ENCODE results near the gene ERBB4. TPM values are rescaled to one million over a fixed set of nuclear protein-coding genes. Genes with fewer than 3 reads are reported as not detected.

The ERBB4 gene
- polyA plus RNA-seq, 1 donor, result 0.37 TPM

GRCh38 chr2:212274215-212274614, 264.4 kb downstream of the ERBB4 start:
- no peak for DNase-seq
- Histone ChIP-seq H3K9me3 (ENCODE audit: control insufficient read depth, low read depth, low read length) (no peaks in the 10 kb centered on the region), H3K4me1 (ENCODE audit: control insufficient read depth, insufficient read depth, low read length) (no peaks in the 10 kb centered on the region), H3K36me3 (ENCODE audit: control insufficient read depth, insufficient read depth, low read length) (no peaks in the 10 kb centered on the region), H3K27ac (ENCODE audit: low read length) (no peak overlapping the region), H3K4me3 (ENCODE audit: low read length) (no peak overlapping the region), H3K27me3 (ENCODE audit: control insufficient read depth, insufficient read depth, low read length) (no peaks in the 10 kb centered on the region)
- WGBS (ENCODE audit: insufficient coverage, low lambda C conversion rate), result no CpG with 5 or more reads among the region's 2 CpGs

DNA sequence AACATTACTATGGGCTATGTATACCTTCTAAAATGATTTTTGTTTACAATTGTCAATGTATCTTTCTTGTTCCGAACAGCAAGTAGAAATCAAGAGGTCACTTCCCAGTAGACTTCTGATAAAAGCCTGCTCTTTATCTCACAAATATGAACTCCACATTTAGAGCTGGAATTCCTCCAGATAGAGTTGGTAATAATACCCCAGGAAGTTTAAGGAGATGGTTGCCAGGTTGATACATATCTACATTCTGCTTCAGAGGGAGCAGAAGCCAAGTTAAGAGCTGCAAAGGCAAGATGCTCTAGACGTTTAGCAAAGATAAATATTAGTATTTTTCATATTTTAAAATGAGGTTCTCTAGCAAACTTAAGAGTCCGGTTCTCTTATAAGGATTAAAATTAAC, 267.0 kb downstream of the ERBB4 start:
- Histone ChIP-seq H3K4me3 (ENCODE audit: low read length) (no peak overlapping the region), H3K27ac (ENCODE audit: low read length) (no peak overlapping the region), H3K36me3 (ENCODE audit: control insufficient read depth, insufficient read depth, low read length) (no peaks in the 10 kb centered on the region), H3K27me3 (ENCODE audit: control insufficient read depth, insufficient read depth, low read length) (no peaks in the 10 kb centered on the region), H3K4me1 (ENCODE audit: control insufficient read depth, insufficient read depth, low read length) (no peaks in the 10 kb centered on the region), H3K9me3 (ENCODE audit: control insufficient read depth, low read depth, low read length) (no peaks in the 10 kb centered on the region)
- DNase-seq, result no peak
- 29% methylated on average over 1 of the region's 3 CpGs for WGBS (ENCODE audit: insufficient coverage, low lambda C conversion rate)

GRCh38 chr2:212269005-212269404, 269.6 kb downstream of the ERBB4 start:
- no peaks in the 10 kb centered on the region for H3K36me3 ChIP-seq (ENCODE audit: control insufficient read depth, insufficient read depth, low read length)
- DNase-seq, result no peak
- H3K27me3 ChIP-seq (ENCODE audit: control insufficient read depth, insufficient read depth, low read length), result no peaks in the 10 kb centered on the region
- H3K9me3 ChIP-seq (ENCODE audit: control insufficient read depth, low read depth, low read length), result no peaks in the 10 kb centered on the region
- no CpG with 5 or more reads among the region's 1 CpG for WGBS (ENCODE audit: insufficient coverage, low lambda C conversion rate)
- no peaks in the 10 kb centered on the region for H3K4me1 ChIP-seq (ENCODE audit: control insufficient read depth, insufficient read depth, low read length)
- no peak overlapping the region for H3K27ac ChIP-seq (ENCODE audit: low read length)
- H3K4me3 ChIP-seq (ENCODE audit: low read length), result no peak overlapping the region

- no CpG with 5 or more reads among the region's 1 CpG for WGBS (ENCODE audit: insufficient coverage, low lambda C conversion rate)
- H3K4me3 ChIP-seq (ENCODE audit: low read length), result no peak overlapping the region
- DNase-seq, result no peak
- no peaks in the 10 kb centered on the region for H3K27me3 ChIP-seq (ENCODE audit: control insufficient read depth, insufficient read depth, low read length)
- no peaks in the 10 kb centered on the region for H3K4me1 ChIP-seq (ENCODE audit: control insufficient read depth, insufficient read depth, low read length)
- no peaks in the 10 kb centered on the region for H3K36me3 ChIP-seq (ENCODE audit: control insufficient read depth, insufficient read depth, low read length)
- H3K27ac ChIP-seq (ENCODE audit: low read length), result no peak overlapping the region
- H3K9me3 ChIP-seq (ENCODE audit: control insufficient read depth, low read depth, low read length), result no peaks in the 10 kb centered on the region
Measured at GRCh38 chr2:212266297-212266696, 272.3 kb downstream of the ERBB4 start.

- WGBS (ENCODE audit: insufficient coverage, low lambda C conversion rate), result no CpG with 5 or more reads among the region's 3 CpGs
- no peaks in the 10 kb centered on the region for H3K27me3 ChIP-seq (ENCODE audit: control insufficient read depth, insufficient read depth, low read length)
- no peaks in the 10 kb centered on the region for H3K9me3 ChIP-seq (ENCODE audit: control insufficient read depth, low read depth, low read length)
- H3K4me3 ChIP-seq (ENCODE audit: low read length), result no peak overlapping the region
- H3K36me3 ChIP-seq (ENCODE audit: control insufficient read depth, insufficient read depth, low read length), result no peaks in the 10 kb centered on the region
- no peak for DNase-seq
- no peak overlapping the region for H3K27ac ChIP-seq (ENCODE audit: low read length)
- H3K4me1 ChIP-seq (ENCODE audit: control insufficient read depth, insufficient read depth, low read length), result no peaks in the 10 kb centered on the region
Measured at GRCh38 chr2:212265777-212266176, 272.8 kb downstream of the ERBB4 start.

DNA sequence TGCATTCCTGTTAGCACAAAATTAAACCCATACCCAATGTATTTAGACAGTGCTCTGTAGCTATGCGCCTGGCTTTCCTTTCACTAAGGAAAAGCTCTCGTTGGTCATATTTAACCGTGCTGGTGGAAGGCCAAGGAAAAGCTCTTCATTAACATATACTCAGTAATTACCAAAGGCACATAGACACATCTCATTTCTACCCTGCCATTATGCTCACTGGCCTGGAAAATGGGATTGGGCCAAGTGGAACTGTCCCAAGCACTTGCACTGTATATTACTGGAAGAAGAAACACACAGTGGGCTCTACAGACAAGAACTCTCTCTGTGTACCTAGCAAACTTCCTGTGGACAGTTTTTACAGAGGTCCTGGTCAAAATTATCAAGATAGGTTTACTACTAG, 274.4 kb downstream of the ERBB4 start:
- Histone ChIP-seq H3K27ac (ENCODE audit: low read length) (no peak overlapping the region), H3K27me3 (ENCODE audit: control insufficient read depth, insufficient read depth, low read length) (no peaks in the 10 kb centered on the region), H3K4me1 (ENCODE audit: control insufficient read depth, insufficient read depth, low read length) (no peaks in the 10 kb centered on the region), H3K36me3 (ENCODE audit: control insufficient read depth, insufficient read depth, low read length) (no peaks in the 10 kb centered on the region), H3K4me3 (ENCODE audit: low read length) (no peak overlapping the region), H3K9me3 (ENCODE audit: control insufficient read depth, low read depth, low read length) (no peaks in the 10 kb centered on the region)
- WGBS (ENCODE audit: insufficient coverage, low lambda C conversion rate), result no CpG with 5 or more reads among the region's 3 CpGs
- no peak for DNase-seq

DNA sequence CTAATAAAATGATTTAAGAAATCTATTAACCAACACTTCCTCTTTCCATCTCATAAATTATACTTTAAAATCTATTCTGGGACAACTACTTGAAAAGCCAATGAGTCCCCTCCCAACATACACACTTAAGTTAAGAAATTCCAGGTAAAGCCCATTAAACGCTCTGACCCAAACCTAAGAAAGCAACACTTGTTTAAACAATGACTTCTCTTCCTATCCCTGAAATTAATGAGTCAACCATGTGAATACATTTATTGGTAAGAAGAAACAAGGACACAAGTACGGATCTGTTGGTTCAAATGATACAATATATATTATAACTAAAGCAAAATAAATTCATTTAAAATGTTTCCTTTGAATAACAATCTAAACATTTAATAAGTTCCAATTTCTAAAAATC, 279.4 kb downstream of the ERBB4 start:
- Histone ChIP-seq H3K27ac (ENCODE audit: low read length) (no peak overlapping the region), H3K27me3 (ENCODE audit: control insufficient read depth, insufficient read depth, low read length) (no peaks in the 10 kb centered on the region), H3K36me3 (ENCODE audit: control insufficient read depth, insufficient read depth, low read length) (no peaks in the 10 kb centered on the region), H3K4me3 (ENCODE audit: low read length) (no peak overlapping the region), H3K4me1 (ENCODE audit: control insufficient read depth, insufficient read depth, low read length) (no peaks in the 10 kb centered on the region), H3K9me3 (ENCODE audit: control insufficient read depth, low read depth, low read length) (no peaks in the 10 kb centered on the region)
- DNase-seq, result no peak
- WGBS (ENCODE audit: insufficient coverage, low lambda C conversion rate), result 91% methylated on average over 1 of the region's 2 CpGs

- H3K27ac ChIP-seq (ENCODE audit: low read length), result no peak overlapping the region
- H3K36me3 ChIP-seq (ENCODE audit: control insufficient read depth, insufficient read depth, low read length), result no peaks in the 10 kb centered on the region
- H3K27me3 ChIP-seq (ENCODE audit: control insufficient read depth, insufficient read depth, low read length), result no peaks in the 10 kb centered on the region
- H3K4me3 ChIP-seq (ENCODE audit: low read length), result no peak overlapping the region
- no peaks in the 10 kb centered on the region for H3K9me3 ChIP-seq (ENCODE audit: control insufficient read depth, low read depth, low read length)
- no peaks in the 10 kb centered on the region for H3K4me1 ChIP-seq (ENCODE audit: control insufficient read depth, insufficient read depth, low read length)
- WGBS (ENCODE audit: insufficient coverage, low lambda C conversion rate), result 92% methylated on average over 2 of the region's 5 CpGs
- no peak for DNase-seq
Measured at GRCh38 chr2:212254339-212254738, 284.3 kb downstream of the ERBB4 start.

DNA sequence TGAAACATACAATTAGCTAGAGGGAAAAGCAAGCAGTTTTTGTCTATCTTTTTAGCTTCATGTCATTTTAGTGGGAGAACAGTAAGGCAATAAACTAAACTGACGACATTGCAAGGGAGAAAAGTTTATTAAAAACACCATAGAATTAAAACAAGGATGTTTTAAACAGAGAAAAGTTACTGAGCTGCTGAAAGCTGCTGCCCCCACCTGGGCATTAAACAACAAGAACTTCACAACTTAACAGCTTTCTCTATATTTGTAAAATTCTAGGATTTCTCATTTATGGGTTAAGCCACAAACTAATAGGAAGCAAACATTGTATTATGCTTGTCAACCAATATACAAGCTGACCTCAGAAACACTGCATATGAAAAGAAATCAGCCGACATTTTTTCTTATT, 289.2 kb downstream of the ERBB4 start:
- DNase-seq, result no peak
- Histone ChIP-seq H3K4me1 (ENCODE audit: control insufficient read depth, insufficient read depth, low read length) (no peaks in the 10 kb centered on the region), H3K27me3 (ENCODE audit: control insufficient read depth, insufficient read depth, low read length) (no peaks in the 10 kb centered on the region), H3K36me3 (ENCODE audit: control insufficient read depth, insufficient read depth, low read length) (no peaks in the 10 kb centered on the region), H3K27ac (ENCODE audit: low read length) (no peak overlapping the region), H3K4me3 (ENCODE audit: low read length) (no peak overlapping the region), H3K9me3 (ENCODE audit: control insufficient read depth, low read depth, low read length) (no peaks in the 10 kb centered on the region)
- 41% methylated on average over 2 of the region's 2 CpGs for WGBS (ENCODE audit: insufficient coverage, low lambda C conversion rate)

DNA sequence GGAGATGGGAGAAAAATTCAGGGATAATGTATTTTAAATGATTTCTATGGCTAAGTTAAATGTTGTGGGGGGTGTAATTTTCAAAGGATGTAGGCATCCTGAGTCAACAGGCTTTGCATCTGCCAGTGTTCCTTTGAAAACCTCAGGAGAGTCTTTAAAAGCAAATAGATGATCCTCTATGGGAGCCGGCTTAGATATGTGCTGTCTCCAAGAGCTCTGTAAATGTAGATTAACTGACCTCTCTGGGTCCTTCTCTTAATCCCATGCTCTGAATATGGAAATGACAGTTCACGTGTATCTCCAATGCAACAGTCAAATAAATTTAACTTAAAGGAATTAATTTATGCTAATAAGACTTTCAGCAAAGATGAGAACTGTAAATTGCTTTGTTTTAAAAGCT, 292.7 kb downstream of the ERBB4 start:
- H3K4me1 ChIP-seq (ENCODE audit: control insufficient read depth, insufficient read depth, low read length), result no peaks in the 10 kb centered on the region
- no peaks in the 10 kb centered on the region for H3K9me3 ChIP-seq (ENCODE audit: control insufficient read depth, low read depth, low read length)
- H3K27me3 ChIP-seq (ENCODE audit: control insufficient read depth, insufficient read depth, low read length), result no peaks in the 10 kb centered on the region
- WGBS (ENCODE audit: insufficient coverage, low lambda C conversion rate), result no CpG with 5 or more reads among the region's 2 CpGs
- DNase-seq, result no peak
- H3K36me3 ChIP-seq (ENCODE audit: control insufficient read depth, insufficient read depth, low read length), result no peaks in the 10 kb centered on the region
- H3K27ac ChIP-seq (ENCODE audit: low read length), result no peak overlapping the region
- H3K4me3 ChIP-seq (ENCODE audit: low read length), result no peak overlapping the region

DNA sequence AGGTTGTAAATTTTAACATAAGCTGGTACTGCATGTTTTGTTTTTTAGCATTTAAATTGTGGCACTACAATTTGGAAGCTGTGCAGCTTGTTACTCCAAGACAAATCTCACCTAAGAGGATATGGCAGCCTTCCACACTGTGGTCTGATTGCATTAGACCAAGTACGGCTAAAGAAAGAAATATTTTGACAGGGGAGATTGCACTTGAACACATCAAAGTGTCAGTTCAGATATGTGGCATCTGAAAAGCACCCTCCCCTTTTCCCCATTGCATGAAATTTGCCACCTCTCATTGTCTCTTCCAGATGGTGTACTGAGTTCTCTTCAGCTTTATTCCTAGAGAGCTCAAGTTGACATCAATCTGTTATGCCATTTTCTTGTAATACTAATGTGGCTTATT, 295.9 kb downstream of the ERBB4 start:
- WGBS (ENCODE audit: insufficient coverage, low lambda C conversion rate), result no CpG with 5 or more reads among the region's 1 CpG
- Histone ChIP-seq H3K36me3 (ENCODE audit: control insufficient read depth, insufficient read depth, low read length) (no peaks in the 10 kb centered on the region), H3K4me1 (ENCODE audit: control insufficient read depth, insufficient read depth, low read length) (no peaks in the 10 kb centered on the region), H3K27me3 (ENCODE audit: control insufficient read depth, insufficient read depth, low read length) (no peaks in the 10 kb centered on the region), H3K4me3 (ENCODE audit: low read length) (no peak overlapping the region), H3K9me3 (ENCODE audit: control insufficient read depth, low read depth, low read length) (no peaks in the 10 kb centered on the region), H3K27ac (ENCODE audit: low read length) (no peak overlapping the region)
- DNase-seq, result no peak

All from large intestine (tissue), 3 donors.